ENCODE measurements around the gene EIF4B. TPM values are rescaled to one million over a fixed set of nuclear protein-coding genes. Genes with fewer than 3 reads are reported as not detected.
"Not testable (repeated sequence)": the region's sequence is repeated elsewhere in the genome, so short reads cannot be mapped to it uniquely, and the experiment has no call there.

EIF4B gene
- total and polyA plus RNA-seq, 7 donors: 136 to 575 (median 475) TPM

GRCh38 chr12:53004582-53004981, 1.7 kb upstream of the EIF4B start:
- Histone ChIP-seq H3K4me1 (peaks cover 0 to 35% (median 33%) of the 10 kb centered on the region in 4 donors), H3K4me3 (no peak overlapping the region), H3K27ac (no peak overlapping the region), H3K36me3 (no peaks in the 10 kb centered on the region), H3K9me3 (no peaks in the 10 kb centered on the region), H3K27me3 (no peaks in the 10 kb centered on the region)
- WGBS, 2 donors: 86 to 88% methylated on average over 2 of the region's 2 CpGs
- no peak for DNase-seq
- intact Hi-C loops (cut with DNase I): no loop called here
- TF ChIP-seq POLR2AphosphoS5 (IDR thresholded peaks at IDR 0.05) (no peak), EP300 (IDR thresholded peaks at IDR 0.05) (no peak), CTCF (IDR thresholded peaks at IDR 0.05) (no peak), POLR2A (IDR thresholded peaks at IDR 0.05) (no peak)

GRCh38 chr12:53005215-53005985, 856 bp upstream of the EIF4B start:
- H3K4me1 ChIP-seq: peaks cover 0 to 42% (median 40%) of the 10 kb centered on the region in 4 donors
- peak; percentile 68 for DNase-seq
- no peaks in the 10 kb centered on the region for H3K36me3 ChIP-seq
- peak overlapping the region; percentile 82 to 97 (median 88) for H3K4me3 ChIP-seq
- no peaks in the 10 kb centered on the region for H3K27me3 ChIP-seq
- peak overlapping the region; percentile 92 to 96 (median 94) for H3K27ac ChIP-seq
- no peaks in the 10 kb centered on the region for H3K9me3 ChIP-seq
- TF ChIP-seq EP300 (IDR thresholded peaks at IDR 0.05) (no peak), POLR2AphosphoS5 (IDR thresholded peaks at IDR 0.05) (no peak), CTCF (IDR thresholded peaks at IDR 0.05) (no peak), POLR2A (IDR thresholded peaks at IDR 0.05) (peak in 1 of 2 donors; percentile 26)
- WGBS, 2 donors: 12 to 22% methylated on average over 28 of the region's 28 CpGs
- intact Hi-C loops (cut with DNase I): no loop called here

GRCh38 chr12:53006810-53007309, 604 bp downstream of the EIF4B start:
- 0 to 1% methylated on average over 38 of the region's 38 CpGs for WGBS, 2 donors
- Histone ChIP-seq H3K27me3 (no peaks in the 10 kb centered on the region), H3K36me3 (no peaks in the 10 kb centered on the region), H3K9me3 (no peaks in the 10 kb centered on the region), H3K4me1 (peaks cover 0 to 51% (median 44%) of the 10 kb centered on the region in 4 donors), H3K27ac (peak overlapping the region; percentile 92 to 96 (median 94)), H3K4me3 (peak overlapping the region; percentile 82 to 97 (median 88))
- TF ChIP-seq POLR2A (IDR thresholded peaks at IDR 0.05) (no peak), POLR2AphosphoS5 (IDR thresholded peaks at IDR 0.05) (no peak), CTCF (IDR thresholded peaks at IDR 0.05) (no peak), EP300 (IDR thresholded peaks at IDR 0.05) (no peak)
- intact Hi-C loops (cut with DNase I): no loop called here
- peak; percentile 85 for DNase-seq

- WGBS, 2 donors: 25 to 27% methylated on average over 4 of the region's 4 CpGs
- peak overlapping the region; percentile 92 to 96 (median 94) for H3K27ac ChIP-seq
Observed at GRCh38 chr12:53007343-53007742, 1.1 kb downstream of the EIF4B start.

GRCh38 chr12:53008760-53009159, 2.5 kb downstream of the EIF4B start:
- intact Hi-C loops (cut with DNase I); H3K4me3 ChIP-seq; H3K27me3 ChIP-seq; DNase-seq; H3K27ac ChIP-seq; H3K36me3 ChIP-seq; H3K9me3 ChIP-seq: not testable (repeated sequence)
- 77 to 89% methylated on average over 15 of the region's 15 CpGs for WGBS, 2 donors
- peaks cover 0 to 57% (median 48%) of the 10 kb centered on the region in 4 donors for H3K4me1 ChIP-seq

More at GRCh38 chr12:53007343-53007742, 1.1 kb downstream of the EIF4B start:
- TF ChIP-seq CTCF (IDR thresholded peaks at IDR 0.05) (no peak), EP300 (IDR thresholded peaks at IDR 0.05) (no peak), POLR2AphosphoS5 (IDR thresholded peaks at IDR 0.05) (no peak), POLR2A (IDR thresholded peaks at IDR 0.05) (no peak)
- Histone ChIP-seq H3K36me3 (no peaks in the 10 kb centered on the region), H3K4me1 (peaks cover 0 to 51% (median 44%) of the 10 kb centered on the region in 4 donors), H3K27me3 (no peaks in the 10 kb centered on the region), H3K9me3 (no peaks in the 10 kb centered on the region), H3K4me3 (peak overlapping the region; percentile 82 to 97 (median 88))
- no peak for DNase-seq
- intact Hi-C loops (cut with DNase I): no loop called here
